HL-60 (cell line): ENCODE results near the gene SLC2A4RG.

Source experiments
- DNase-seq, 2 experiments: peaks; one replicate each; pipeline ENCODE4 v3.0.0-alpha.2; 2010 to 2020; ENCODE audit warnings: low read depth in 1 of 2, low spot score in 1 of 2
- H3K27ac ChIP-seq: fragments of 250-450 bp; sonication (Bioruptor Pico); replicated peaks from 2 replicates; pipeline ENCODE4 v1.5.1; 2020; ENCODE audit warnings: mild to moderate bottlenecking, moderate library complexity
- H3K27me3 ChIP-seq: fragments of 250-450 bp; sonication (Bioruptor Pico); 2 replicates; pipeline ENCODE4 v1.5.1; 2021; ENCODE audit warnings: mild to moderate bottlenecking, moderate library complexity; ENCODE audit not compliant: insufficient read depth, poor library complexity, severe bottlenecking
- H3K4me3 ChIP-seq: replicated peaks from 2 replicates; pipeline ENCODE4 v1.5.1; 2011; ENCODE audit warnings: mild to moderate bottlenecking, control low read depth, low read length; ENCODE audit not compliant: insufficient read depth
- GABPA ChIP-seq: IDR thresholded peaks from 2 replicates; pipeline ENCODE4 v1.6.1; 2012; ENCODE audit warnings: low read depth
- POLR2AphosphoS5 ChIP-seq: IDR thresholded peaks from 2 replicates; pipeline ENCODE4 v1.6.1; 2012; ENCODE audit warnings: low read depth
- SPI1 ChIP-seq: IDR thresholded peaks from 2 replicates; pipeline ENCODE4 v1.6.1; 2012; ENCODE audit warnings: low read depth, mild to moderate bottlenecking, borderline replicate concordance
- TF ChIP-seq, protein P1 (sequence below): IDR thresholded peaks from one replicate; pipeline ENCODE4 v1.5.1; 2011; ENCODE audit warnings: low read length, control low read depth, inconsistent platforms; ENCODE audit not compliant: insufficient read depth
- TF ChIP-seq, protein P2 (sequence below): IDR thresholded peaks from 2 replicates; pipeline ENCODE4 v1.6.1; 2012; ENCODE audit warnings: low read depth; ENCODE audit not compliant: insufficient replicate concordance

Gene SLC2A4RG

DNA sequence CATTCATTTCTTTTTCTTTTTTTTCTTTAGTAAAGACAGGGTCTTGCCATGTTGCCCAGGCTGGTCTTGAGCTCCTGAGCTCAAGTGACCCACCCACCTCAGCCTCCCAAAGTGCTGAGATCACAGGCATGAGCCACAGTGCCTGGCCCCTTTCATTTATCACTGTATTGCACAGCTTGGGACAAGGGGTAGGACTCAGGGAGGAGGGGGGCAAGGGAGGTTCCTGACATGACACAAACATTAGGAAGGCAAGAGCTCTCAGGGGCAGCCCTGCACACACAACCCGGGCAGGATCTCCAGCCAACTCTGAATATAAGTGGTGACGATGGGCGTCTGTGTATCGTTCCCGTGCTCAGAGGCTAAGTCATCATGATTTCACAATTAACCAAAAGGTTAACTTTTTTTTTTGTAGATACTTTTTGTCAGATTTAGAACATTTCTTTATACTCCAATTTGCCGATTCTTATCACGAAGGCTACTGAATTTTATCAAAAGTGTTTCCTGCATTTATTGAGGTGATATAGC, 19.9 kb downstream of the SLC2A4RG start:
- TF ChIP-seq SPI1: no peak
- TF ChIP-seq, protein P1, sequence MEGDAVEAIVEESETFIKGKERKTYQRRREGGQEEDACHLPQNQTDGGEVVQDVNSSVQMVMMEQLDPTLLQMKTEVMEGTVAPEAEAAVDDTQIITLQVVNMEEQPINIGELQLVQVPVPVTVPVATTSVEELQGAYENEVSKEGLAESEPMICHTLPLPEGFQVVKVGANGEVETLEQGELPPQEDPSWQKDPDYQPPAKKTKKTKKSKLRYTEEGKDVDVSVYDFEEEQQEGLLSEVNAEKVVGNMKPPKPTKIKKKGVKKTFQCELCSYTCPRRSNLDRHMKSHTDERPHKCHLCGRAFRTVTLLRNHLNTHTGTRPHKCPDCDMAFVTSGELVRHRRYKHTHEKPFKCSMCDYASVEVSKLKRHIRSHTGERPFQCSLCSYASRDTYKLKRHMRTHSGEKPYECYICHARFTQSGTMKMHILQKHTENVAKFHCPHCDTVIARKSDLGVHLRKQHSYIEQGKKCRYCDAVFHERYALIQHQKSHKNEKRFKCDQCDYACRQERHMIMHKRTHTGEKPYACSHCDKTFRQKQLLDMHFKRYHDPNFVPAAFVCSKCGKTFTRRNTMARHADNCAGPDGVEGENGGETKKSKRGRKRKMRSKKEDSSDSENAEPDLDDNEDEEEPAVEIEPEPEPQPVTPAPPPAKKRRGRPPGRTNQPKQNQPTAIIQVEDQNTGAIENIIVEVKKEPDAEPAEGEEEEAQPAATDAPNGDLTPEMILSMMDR: no peak
- no peak overlapping the region for H3K27ac ChIP-seq
- no peak for DNase-seq
- H3K27me3 ChIP-seq: no peaks in the 10 kb centered on the region
- no peak overlapping the region for H3K4me3 ChIP-seq

DNA sequence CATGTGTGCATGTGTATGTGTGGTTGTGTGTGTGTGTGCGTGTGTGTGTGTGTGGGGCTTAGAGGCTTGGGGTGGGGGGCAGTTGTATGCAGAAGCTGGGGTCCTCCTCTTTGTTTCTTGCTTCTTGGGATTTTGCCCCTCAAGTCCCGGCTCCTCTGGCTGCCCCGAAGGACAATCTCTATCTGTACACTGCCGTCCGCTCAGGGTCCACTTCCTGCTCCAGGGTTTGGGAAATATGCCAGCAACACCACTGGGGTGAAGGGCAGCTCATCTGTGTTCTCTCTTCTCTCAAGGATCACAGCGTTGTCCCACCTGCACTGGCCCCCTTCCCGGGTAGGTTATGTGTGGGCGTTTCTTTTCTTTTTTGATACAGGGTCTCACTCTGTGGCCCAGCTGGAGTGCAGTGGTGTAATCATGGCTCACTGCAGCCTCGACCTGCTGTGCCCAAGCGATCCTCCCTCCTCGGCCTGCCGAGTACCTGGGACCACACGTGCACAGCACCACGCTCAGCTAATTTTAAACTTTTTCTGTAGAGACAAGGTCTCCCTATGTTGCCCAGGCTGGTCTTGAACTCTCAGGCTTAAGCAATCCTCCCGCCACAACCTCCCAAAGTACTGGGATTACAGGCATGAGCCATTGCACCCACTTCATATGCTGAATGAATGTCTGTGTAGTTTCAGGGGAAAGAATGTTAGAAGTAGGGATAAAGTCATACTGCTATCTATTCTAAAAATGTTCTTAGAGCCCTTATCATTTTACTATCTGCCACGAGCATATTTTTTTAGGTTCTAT, 25.7 kb downstream of the SLC2A4RG start:
- DNase-seq: no peak
- Histone ChIP-seq H3K4me3 (no peak overlapping the region), H3K27ac (no peak overlapping the region), H3K27me3 (no peaks in the 10 kb centered on the region)
- no peak for TF ChIP-seq POLR2AphosphoS5

DNA sequence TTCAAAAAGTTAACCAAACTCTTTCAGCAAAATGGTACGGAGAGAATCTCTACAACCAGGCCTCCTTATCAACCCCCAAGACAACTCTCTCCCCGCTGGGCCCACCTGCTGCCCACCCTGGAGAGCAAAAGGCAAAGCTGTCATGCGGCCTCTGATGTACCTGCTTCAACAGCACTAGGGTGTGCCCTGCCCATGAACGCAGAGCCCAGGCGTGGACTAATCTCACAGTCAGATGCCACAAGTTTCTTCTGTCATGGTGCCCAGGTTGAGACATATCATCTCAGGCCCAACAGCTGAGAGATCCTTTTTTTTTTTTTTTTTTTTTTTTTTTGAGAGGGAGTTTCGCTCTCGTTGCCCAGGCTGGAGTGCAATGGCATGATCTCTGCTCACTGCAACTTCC, 26.3 kb downstream of the SLC2A4RG start:
- TF ChIP-seq POLR2AphosphoS5 (no peak), SPI1 (no peak), GABPA (no peak)
- TF ChIP-seq, protein P1: no peak
- TF ChIP-seq, protein P2, sequence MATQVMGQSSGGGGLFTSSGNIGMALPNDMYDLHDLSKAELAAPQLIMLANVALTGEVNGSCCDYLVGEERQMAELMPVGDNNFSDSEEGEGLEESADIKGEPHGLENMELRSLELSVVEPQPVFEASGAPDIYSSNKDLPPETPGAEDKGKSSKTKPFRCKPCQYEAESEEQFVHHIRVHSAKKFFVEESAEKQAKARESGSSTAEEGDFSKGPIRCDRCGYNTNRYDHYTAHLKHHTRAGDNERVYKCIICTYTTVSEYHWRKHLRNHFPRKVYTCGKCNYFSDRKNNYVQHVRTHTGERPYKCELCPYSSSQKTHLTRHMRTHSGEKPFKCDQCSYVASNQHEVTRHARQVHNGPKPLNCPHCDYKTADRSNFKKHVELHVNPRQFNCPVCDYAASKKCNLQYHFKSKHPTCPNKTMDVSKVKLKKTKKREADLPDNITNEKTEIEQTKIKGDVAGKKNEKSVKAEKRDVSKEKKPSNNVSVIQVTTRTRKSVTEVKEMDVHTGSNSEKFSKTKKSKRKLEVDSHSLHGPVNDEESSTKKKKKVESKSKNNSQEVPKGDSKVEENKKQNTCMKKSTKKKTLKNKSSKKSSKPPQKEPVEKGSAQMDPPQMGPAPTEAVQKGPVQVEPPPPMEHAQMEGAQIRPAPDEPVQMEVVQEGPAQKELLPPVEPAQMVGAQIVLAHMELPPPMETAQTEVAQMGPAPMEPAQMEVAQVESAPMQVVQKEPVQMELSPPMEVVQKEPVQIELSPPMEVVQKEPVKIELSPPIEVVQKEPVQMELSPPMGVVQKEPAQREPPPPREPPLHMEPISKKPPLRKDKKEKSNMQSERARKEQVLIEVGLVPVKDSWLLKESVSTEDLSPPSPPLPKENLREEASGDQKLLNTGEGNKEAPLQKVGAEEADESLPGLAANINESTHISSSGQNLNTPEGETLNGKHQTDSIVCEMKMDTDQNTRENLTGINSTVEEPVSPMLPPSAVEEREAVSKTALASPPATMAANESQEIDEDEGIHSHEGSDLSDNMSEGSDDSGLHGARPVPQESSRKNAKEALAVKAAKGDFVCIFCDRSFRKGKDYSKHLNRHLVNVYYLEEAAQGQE: no peak
- Histone ChIP-seq H3K27me3 (no peaks in the 10 kb centered on the region), H3K4me3 (no peak overlapping the region), H3K27ac (no peak overlapping the region)
- no peak for DNase-seq

DNA sequence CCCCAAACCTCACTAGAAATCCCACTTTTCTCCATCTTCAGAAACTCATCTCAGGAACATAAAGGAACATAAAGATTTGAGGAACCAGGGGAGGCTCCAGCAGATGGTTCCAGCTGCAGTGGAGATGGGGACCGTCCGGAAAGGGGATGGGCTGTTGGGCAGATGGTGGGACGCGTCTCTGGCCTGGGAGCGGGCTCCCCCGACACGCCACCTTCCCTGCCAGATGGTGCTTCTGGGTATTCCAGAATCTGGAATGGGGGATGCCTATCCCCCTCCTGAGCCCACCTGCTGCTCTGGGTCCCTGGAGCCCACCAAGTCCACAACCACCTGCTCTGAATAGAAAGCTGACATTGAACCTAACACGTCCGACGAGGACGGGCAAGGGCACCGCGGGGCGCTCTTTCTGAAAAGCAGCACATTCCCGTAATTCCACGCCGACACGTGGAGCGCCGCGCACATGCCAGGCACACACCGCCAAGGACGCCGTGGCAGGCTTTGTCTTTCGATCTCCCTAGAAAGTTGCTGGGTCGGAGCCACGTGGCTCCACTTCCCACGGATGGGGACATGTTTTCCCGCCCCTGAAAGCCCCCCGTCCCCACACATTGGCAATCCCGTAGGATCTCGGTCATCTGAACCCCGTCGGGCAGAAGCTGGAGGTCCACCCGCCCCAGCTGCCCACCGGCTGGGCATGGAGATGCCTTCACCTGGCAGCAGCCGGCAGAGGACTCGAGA, 27.3 kb downstream of the SLC2A4RG start:
- no peak overlapping the region for H3K27ac ChIP-seq
- TF ChIP-seq, protein P1: no peak
- TF ChIP-seq POLR2AphosphoS5 (no peak), SPI1 (no peak), GABPA (no peak)
- TF ChIP-seq, protein P2: no peak
- H3K27me3 ChIP-seq: no peaks in the 10 kb centered on the region
- DNase-seq: no peak
- no peak overlapping the region for H3K4me3 ChIP-seq
